Measurements from ENCODE around the gene GCNT1. TPM values are rescaled to one million over a fixed set of nuclear protein-coding genes. Genes with fewer than 3 reads are reported as not detected.

The GCNT1 gene
- polyA plus RNA-seq, 1 of the 3 experiments (the other 2 are of a cell fraction): 0.76 TPM

GRCh38 chr9:76500061-76500460 lies 41.1 kb downstream of the GCNT1 start:
- Histone ChIP-seq H3K9me3 (no peaks in the 10 kb centered on the region), H3K4me3 (ENCODE audit: low read depth in 2 of 2, low read length in 1 of 2) (no peak overlapping the region), H3K9ac (no peak overlapping the region), H3F3A (replicated peaks; ENCODE audit: insufficient read depth) (no peaks in the 10 kb centered on the region), H3K36me3 (replicated peaks in 1 of 2; ENCODE audit: control insufficient read depth in 1 of 2, insufficient read depth in 2 of 2, low read length in 1 of 2) (no peaks in the 10 kb centered on the region), H4K20me1 (ENCODE audit: insufficient read depth) (no peaks in the 10 kb centered on the region), H3K9me2 (no peaks in the 10 kb centered on the region), H3K4me1 (ENCODE audit: control insufficient read depth in 1 of 2, insufficient read depth in 2 of 2, low read depth in 1 of 2, low read length in 1 of 2) (no peaks in the 10 kb centered on the region), H3K27me3 (ENCODE audit: insufficient read depth) (peaks cover 45% of the 10 kb centered on the region; the same call in 1 of the 2 replicates), H3K27ac (ENCODE audit: low read depth in 2 of 2, low read length in 1 of 2) (no peak overlapping the region), H2AFZ (ENCODE audit: low read depth) (no peak overlapping the region), H3K4me2 (no peak overlapping the region), H3K79me2 (ENCODE audit: insufficient read depth) (no peaks in the 10 kb centered on the region)
- ChIA-PET POLR2A (no interaction called here), CTCF (no interaction called here)
- TF ChIP-seq RXRA (IDR thresholded peaks at IDR 0.05; ENCODE audit: borderline replicate concordance, low read depth) (no peak), EP300 (IDR thresholded peaks at IDR 0.05; ENCODE audit: borderline replicate concordance in 1 of 2, low read depth in 1 of 2, low read length in 1 of 2) (no peak), CHD2 (IDR thresholded peaks at IDR 0.05; ENCODE audit: low read length, partially characterized antibody) (no peak), FOXJ3 (CRISPR knock-in tag; IDR thresholded peaks at IDR 0.05) (no peak), RAD21 (IDR thresholded peaks at IDR 0.05; ENCODE audit: low read length) (no peak), ELF1 (IDR thresholded peaks at IDR 0.05) (no peak), NFIC (IDR thresholded peaks at IDR 0.05; ENCODE audit: borderline replicate concordance) (no peak), IRF3 (IDR thresholded peaks at IDR 0.05; ENCODE audit: low read depth, low read length) (no peak), TAF1 (IDR thresholded peaks at IDR 0.05; ENCODE audit: borderline replicate concordance, low read depth, low read length) (no peak), FOSL2 (IDR thresholded peaks at IDR 0.05; ENCODE audit: borderline replicate concordance, low read depth) (no peak), CTCF (IDR thresholded peaks at IDR 0.05) (no peak), MXI1 (IDR thresholded peaks at IDR 0.05; ENCODE audit: low read depth, low read length) (no peak), MEF2A (IDR thresholded peaks at IDR 0.05; ENCODE audit: borderline replicate concordance, low read depth) (no peak)
- WGBS (ENCODE audit: low lambda C conversion rate): 12% methylated on average over 1 of the region's 1 CpG
- DNase-seq: no peak

GRCh38 chr9:76502746-76503145 lies 43.8 kb downstream of the GCNT1 start:
- POLR2A ChIA-PET: no interaction called here
- no peak overlapping the region for H2AFZ ChIP-seq (ENCODE audit: low read depth)
- H3K4me3 ChIP-seq (ENCODE audit: low read depth in 2 of 2, low read length in 1 of 2): no peak overlapping the region
- no peaks in the 10 kb centered on the region for H3K79me2 ChIP-seq (ENCODE audit: insufficient read depth)
- H3K4me2 ChIP-seq: no peak overlapping the region
- H3K9me3 ChIP-seq: no peaks in the 10 kb centered on the region
- H3K4me1 ChIP-seq (ENCODE audit: control insufficient read depth in 1 of 2, insufficient read depth in 2 of 2, low read depth in 1 of 2, low read length in 1 of 2): no peaks in the 10 kb centered on the region
- H4K20me1 ChIP-seq (ENCODE audit: insufficient read depth): no peaks in the 10 kb centered on the region
- H3K9ac ChIP-seq: no peak overlapping the region
- no peaks in the 10 kb centered on the region for H3K9me2 ChIP-seq
- TF ChIP-seq SMC3 (IDR thresholded peaks at IDR 0.05; ENCODE audit: low read depth, low read length): no peak
- no peak overlapping the region for H3K27ac ChIP-seq (ENCODE audit: low read depth in 2 of 2, low read length in 1 of 2)
- DNase-seq: no peak
- CTCF ChIA-PET: no interaction called here
- H3K36me3 ChIP-seq (replicated peaks in 1 of 2; ENCODE audit: control insufficient read depth in 1 of 2, insufficient read depth in 2 of 2, low read length in 1 of 2): no peaks in the 10 kb centered on the region
- H3K27me3 ChIP-seq (ENCODE audit: insufficient read depth): peaks cover 48% of the 10 kb centered on the region; the same call in 1 of the 2 replicates
- no peaks in the 10 kb centered on the region for H3F3A ChIP-seq (replicated peaks; ENCODE audit: insufficient read depth)
- WGBS (ENCODE audit: low lambda C conversion rate): 8% methylated on average over 6 of the region's 6 CpGs

All from SK-N-SH (cell line).